HepG2 (cell line): ENCODE measurements around the gene GARIN1A. TPM values are rescaled to one million over a fixed set of nuclear protein-coding genes. Genes with fewer than 3 reads are reported as not detected.
A peak's percentile ranks its signal among the peaks of the same experiment; 100 is the strongest.
"Not testable (repeated sequence)": the region's sequence is repeated elsewhere in the genome, so short reads cannot be mapped to it uniquely, and the experiment has no call there.

Experiments used
- ATAC-seq: fragments of 200-7000 bp; cut with Tn5 transposase; 3 replicates; pipeline ENCODE4 v1.9.1; 2020; ENCODE audit warnings: mild to moderate bottlenecking, moderate library complexity
- BruUV-seq: library from RNA; stranded (reverse); fragments of 400-500 nt; replicated peaks from 2 replicates; lab custom pipeline; 2021; lab: Mats Ljungman, UMichigan
- CTCF ChIA-PET: fragments of 300-600 bp; formaldehyde crosslinking; extraction: SDS; loops from one replicate; lab custom pipeline; 2021; ENCODE audit warnings: low total read pairs, inconsistent platforms, low intra/inter-chr PET ratio; lab: Yijun Ruan, JAX
- POLR2A ChIA-PET: fragments of 350-600 bp; sonication (Branson Sonifier 250); formaldehyde crosslinking; loops from one replicate; lab custom pipeline; 2020; ENCODE audit warnings: antibody characterized with exemption, inconsistent platforms; lab: Yijun Ruan, JAX
- DNase-seq: peaks from one replicate; pipeline ENCODE4 v3.0.0-alpha.2; 2015; ENCODE audit warnings: low spot score
- FAIRE-seq: peaks from 3 replicates; lab custom pipeline; 2011; peaks lifted over from hg19 to GRCh38; lab: Jason Lieb, UNC
- H2AFZ ChIP-seq: one replicate; pipeline ENCODE4 v1.6.1; 2011; ENCODE audit warnings: low read length, inconsistent platforms
- H3K27ac ChIP-seq: fragments of 300-600 bp; 3 replicates; pipeline ENCODE4 v1.8.0; 2011; ENCODE audit warnings: mixed run types, mild to moderate bottlenecking, mixed read lengths, low read length, inconsistent platforms; ENCODE audit not compliant: insufficient read depth; ENCODE audit errors: extremely low read length
- H3K27me3 ChIP-seq, 2 experiments: fragments of 200-600 bp in 1 of 2; 2 replicates in 1 of 2; 3 replicates in 1 of 2; pipeline versions ENCODE4 v1.6.0 to v1.8.0; 2011; ENCODE audit warnings: low read length in 2 of 2, mild to moderate bottlenecking in 2 of 2, moderate library complexity in 2 of 2, inconsistent platforms in 1 of 2; ENCODE audit not compliant: insufficient read depth in 2 of 2, control insufficient read depth in 1 of 2
- H3K36me3 ChIP-seq, 2 experiments: fragments of 200-600 bp in 1 of 2; replicated peaks in 1 of 2; 2 replicates in 1 of 2; 3 replicates in 1 of 2; pipeline versions ENCODE4 v1.5.1 to v1.8.0; 2011; ENCODE audit warnings: low read length in 2 of 2, inconsistent platforms in 1 of 2; ENCODE audit not compliant: insufficient read depth in 2 of 2, control insufficient read depth in 1 of 2
- H3K4me1 ChIP-seq: 2 replicates; pipeline ENCODE4 v1.5.1; 2012; ENCODE audit warnings: low read length, inconsistent platforms; ENCODE audit not compliant: insufficient read depth
- H3K4me2 ChIP-seq: 2 replicates; pipeline ENCODE4 v1.6.0; 2011; ENCODE audit warnings: low read depth, low read length, inconsistent platforms
- H3K4me3 ChIP-seq, 3 experiments: fragments of 200-600 bp in 1 of 3; sonication (generic), shearing (Covaris generic) in 1 of 3; replicated peaks in 1 of 3; 2 replicates each; pipeline ENCODE4 v1.5.1; 2011 to 2016; ENCODE audit warnings: low read length in 3 of 3, inconsistent platforms in 2 of 3, low read depth in 2 of 3, mild to moderate bottlenecking in 2 of 3, control low read depth in 1 of 3, mixed read lengths in 1 of 3; ENCODE audit not compliant: insufficient read depth in 1 of 3
- H3K79me2 ChIP-seq: one replicate; pipeline ENCODE4 v1.6.1; 2011; ENCODE audit warnings: low read length, inconsistent platforms; ENCODE audit not compliant: insufficient read depth
- H3K9ac ChIP-seq: 2 replicates; pipeline ENCODE4 v1.6.0; 2011; ENCODE audit warnings: mild to moderate bottlenecking, low read depth, low read length, inconsistent platforms; ENCODE audit not compliant: insufficient read depth
- H3K9me3 ChIP-seq: 2 replicates; pipeline ENCODE4 v1.5.1; 2012; ENCODE audit warnings: mild to moderate bottlenecking, low read length
- H4K20me1 ChIP-seq: 2 replicates; pipeline ENCODE4 v1.6.0; 2011; ENCODE audit warnings: inconsistent platforms, mild to moderate bottlenecking, low read length, moderate library complexity; ENCODE audit not compliant: insufficient read depth
- IRF9 ChIP-seq: sonication (generic); formaldehyde crosslinking; IDR thresholded peaks from 2 replicates; pipeline ENCODE4 v1.8.0; 2022; ENCODE audit warnings: missing genetic modification reagents, mild to moderate bottlenecking, borderline replicate concordance
- MAFF ChIP-seq: IDR thresholded peaks from 2 replicates; pipeline ENCODE4 v1.6.1; 2011; ENCODE audit warnings: low read depth, low read length, improper control_type of control experiment
- MAFK ChIP-seq, 2 experiments: IDR thresholded peaks in 1 of 2; conservative IDR thresholded peaks in 1 of 2; 2 replicates each; pipeline ENCODE4 v1.6.1; 2011; ENCODE audit warnings: improper control_type of control experiment in 2 of 2, low read length in 2 of 2
- MYPOP ChIP-seq: sonication (generic); formaldehyde crosslinking; IDR thresholded peaks from 2 replicates; pipeline ENCODE4 v1.8.1; 2023; ENCODE audit warnings: mild to moderate bottlenecking, moderate library complexity, missing genetic modification reagents
- NFYB ChIP-seq: sonication (generic); formaldehyde crosslinking; IDR thresholded peaks from 2 replicates; pipeline ENCODE4 v1.4.0; 2020; ENCODE audit warnings: missing genetic modification reagents
- NFYC ChIP-seq: IDR thresholded peaks from 2 replicates; pipeline ENCODE4 v1.6.1; 2016; ENCODE audit warnings: missing genetic modification reagents, missing compliant biosample characterization
- PBX2 ChIP-seq: IDR thresholded peaks from 2 replicates; pipeline ENCODE4 v1.6.1; 2016; ENCODE audit warnings: control low read depth
- RFX3 ChIP-seq: IDR thresholded peaks from 2 replicates; pipeline ENCODE4 v1.6.1; 2016; ENCODE audit warnings: missing biosample characterization, missing genetic modification reagents
- SP2 ChIP-seq: sonication (generic); formaldehyde crosslinking; IDR thresholded peaks from 2 replicates; pipeline ENCODE4 v1.5.1; 2020; ENCODE audit warnings: mild to moderate bottlenecking, missing genetic modification reagents
- WGBS: methylation state at CpG from one replicate; pipeline ENCODE4 v1.1.6; 2017; ENCODE audit warnings: low lambda C conversion rate; 5-methylcytosine and 5-hydroxymethylcytosine counted together
- in situ Hi-C: cut with HindIII; loops from 2 replicates; pipeline ENCODE4 v1.10.0; 2017; ENCODE audit warnings: low pct_unique_long_range_greater_than_20kb; ENCODE audit not compliant: extremely low pct_ligation_motif_present
- intact Hi-C: fragments of 100-400 bp; cut with micrococcal nuclease; formaldehyde crosslinking; loops from one replicate; pipeline ENCODE4 v1.10.0; 2022; ENCODE audit not compliant: unreplicated experiment
- polyA plus RNA-seq, 8 experiments: library from polyadenylated mRNA; depleted of rRNA in 3 of 8; stranded (reverse) in 7 of 8; unstranded in 1 of 8; fragments of >200 nt; fragmentation: Illumina TruSeq in 4 of 8; extraction: Trizol in 4 of 8; gene quantifications; 2 replicates each; pipeline versions ENCODE4 v1.2.1 to v1.2.3, GENCODE V29; 2011 to 2016; ENCODE audit warnings: low read depth in 4 of 8, missing spikeins in 1 of 8, mixed read lengths in 1 of 8; ENCODE audit not compliant: insufficient read depth in 1 of 8
- total RNA-seq, 5 experiments: library from RNA; depleted of rRNA; stranded (reverse); fragments of >200 nt; fragmentation: Illumina TruSeq; extraction: Trizol; gene quantifications; 2 replicates each; pipeline ENCODE4 v1.2.3, GENCODE V29; 2016; ENCODE audit warnings: low read depth in 1 of 5

The GARIN1A gene
- total and polyA plus RNA-seq, 2 of the 13 experiments (the other 11 are each of a cell fraction or from before 2014, with no cell fraction given), result 0.12 TPM; not detected in 1

GRCh38 chr7:128658428-128658827 lies 13.7 kb upstream of the GARIN1A start:
- H3K9me3 ChIP-seq, result peaks cover 15% of the 10 kb centered on the region
- BruUV-seq, H3K9ac ChIP-seq, H3K4me2 ChIP-seq, H3K27me3 ChIP-seq, intact Hi-C loops, H3K4me3 ChIP-seq, H2AFZ ChIP-seq, H3K79me2 ChIP-seq, H4K20me1 ChIP-seq, CTCF ChIA-PET, FAIRE-seq, H3K4me1 ChIP-seq, POLR2A ChIA-PET, in situ Hi-C loops, H3K27ac ChIP-seq, H3K36me3 ChIP-seq: not testable (repeated sequence)
- TF ChIP-seq SP2 (peak; percentile 64), MAFK (conservative IDR thresholded peaks at IDR 0.05 in 1 of 2, IDR thresholded peaks at IDR 0.05 in 1 of 2; ENCODE audit: low read length in 2 of 2) (peak; percentile 26 to 53), NFYC (CRISPR knock-in tag) (peak; percentile 50), PBX2 (CRISPR knock-in tag) (peak; percentile 64), NFYB (CRISPR knock-in tag) (peak; percentile 52; the same call in 1 of the 2 replicates)
- WGBS, result no CpG with 5 or more reads among the region's 5 CpGs
- DNase-seq, result peak; percentile 12
- peak; percentile 69 for ATAC-seq

GRCh38 chr7:128660596-128660995 lies 11.5 kb upstream of the GARIN1A start:
- ChIA-PET CTCF (no interaction called here), POLR2A (no interaction called here)
- H2AFZ ChIP-seq, result no peak overlapping the region
- peaks cover 15% of the 10 kb centered on the region for H3K9me3 ChIP-seq
- H3K4me2 ChIP-seq, result no peak overlapping the region
- no peak overlapping the region for H3K27ac ChIP-seq
- ATAC-seq (no peak), DNase-seq (no peak), FAIRE-seq (no peak)
- no peaks in the 10 kb centered on the region for H3K79me2 ChIP-seq
- no peaks in the 10 kb centered on the region for H4K20me1 ChIP-seq
- H3K4me3 ChIP-seq, result no peak overlapping the region
- BruUV-seq, result no TSS peak
- intact Hi-C loops, result no loop called here
- WGBS, result 76% methylated on average over 3 of the region's 3 CpGs
- H3K4me1 ChIP-seq, result no peaks in the 10 kb centered on the region
- no peaks in the 10 kb centered on the region for H3K36me3 ChIP-seq
- H3K9ac ChIP-seq, result no peak overlapping the region
- no peaks in the 10 kb centered on the region for H3K27me3 ChIP-seq
- in situ Hi-C loops, result no loop called here
- no peak for TF ChIP-seq RFX3 (CRISPR knock-in tag)
- TF ChIP-seq MAFF, result peak; percentile 84
- no peak for TF ChIP-seq MYPOP (CRISPR knock-in tag)
- TF ChIP-seq IRF9 (CRISPR knock-in tag), result no peak
- peak; percentile 78 to 95 for TF ChIP-seq MAFK (conservative IDR thresholded peaks at IDR 0.05 in 1 of 2, IDR thresholded peaks at IDR 0.05 in 1 of 2; ENCODE audit: low read length in 2 of 2)
